ENCODE measurements around the gene IGF2.

- TF ChIP-seq BHLHE40 (IDR thresholded peaks at IDR 0.05; ENCODE audit: borderline replicate concordance in 1 of 2, low read depth in 2 of 2, low read length in 1 of 2): no peak
- no peak for TF ChIP-seq TARDBP (IDR thresholded peaks at IDR 0.05; ENCODE audit: borderline replicate concordance)
- TF ChIP-seq POLR2AphosphoS5 (IDR thresholded peaks at IDR 0.05; ENCODE audit: low read length): no peak
Measured at GRCh38 chr11:2185324-2186085, 46.3 kb upstream of the IGF2 start.

All from GM12878 (cell line).